ENCODE measurements around the gene PACSIN1.

Gene PACSIN1

GRCh38 chr6:34511214-34511914 is 45.5 kb downstream of the PACSIN1 start:
- ChIA-PET POLR2A (no interaction called here), CTCF (no interaction called here)
- no peak for DNase-seq (ENCODE audit: extremely low spot score)
- no peak for TF ChIP-seq L3MBTL2 (conservative IDR thresholded peaks at IDR 0.05)
- no peak for TF ChIP-seq TARDBP (IDR thresholded peaks at IDR 0.05)
- no peak for TF ChIP-seq HDGF (IDR thresholded peaks at IDR 0.05; ENCODE audit: borderline replicate concordance)
- no peak for TF ChIP-seq CTBP1 (IDR thresholded peaks at IDR 0.05; ENCODE audit: borderline replicate concordance)
- no peak for TF ChIP-seq SP1 (IDR thresholded peaks at IDR 0.05)
- TF ChIP-seq PKNOX1 (IDR thresholded peaks at IDR 0.05): no peak
- TF ChIP-seq BHLHE40 (IDR thresholded peaks at IDR 0.05; ENCODE audit: borderline replicate concordance): no peak
- no peak for TF ChIP-seq ELF4 (IDR thresholded peaks at IDR 0.05)

- TF ChIP-seq BHLHE40 (IDR thresholded peaks at IDR 0.05; ENCODE audit: borderline replicate concordance): no peak
- TF ChIP-seq PKNOX1 (IDR thresholded peaks at IDR 0.05): no peak
- TF ChIP-seq FOXM1 (IDR thresholded peaks at IDR 0.05; ENCODE audit: borderline replicate concordance): no peak
- no peak for TF ChIP-seq LEF1 (IDR thresholded peaks at IDR 0.05; ENCODE audit: borderline replicate concordance)
- no peak for TF ChIP-seq SUZ12 (IDR thresholded peaks at IDR 0.05)
- no peak for TF ChIP-seq SP1 (IDR thresholded peaks at IDR 0.05)
- TF ChIP-seq NFRKB (IDR thresholded peaks at IDR 0.05): no peak
- no peak for TF ChIP-seq ZNF384 (IDR thresholded peaks at IDR 0.05)
- no peak for TF ChIP-seq ELF4 (IDR thresholded peaks at IDR 0.05)
- TF ChIP-seq CTBP1 (IDR thresholded peaks at IDR 0.05; ENCODE audit: borderline replicate concordance): no peak
- no peak for TF ChIP-seq HDGF (IDR thresholded peaks at IDR 0.05; ENCODE audit: borderline replicate concordance)
- TF ChIP-seq ARNT (IDR thresholded peaks at IDR 0.05): no peak
- no peak for TF ChIP-seq FOXA1 (IDR thresholded peaks at IDR 0.05)
- TF ChIP-seq TARDBP (IDR thresholded peaks at IDR 0.05): no peak
- TF ChIP-seq FOXK2 (IDR thresholded peaks at IDR 0.05): no peak
- CTCF ChIA-PET: no interaction called here
These were observed 46.2 kb downstream of the PACSIN1 start for GRCh38 chr6:34511915-34512737.

GRCh38 chr6:34512738-34513115 is 46.9 kb downstream of the PACSIN1 start:
- no peak for DNase-seq (ENCODE audit: extremely low spot score)
- ChIA-PET CTCF (no interaction called here), POLR2A (no interaction called here)

More at GRCh38 chr6:34511915-34512737, 46.2 kb downstream of the PACSIN1 start:
- POLR2A ChIA-PET: no interaction called here
- DNase-seq (ENCODE audit: extremely low spot score): no peak

GRCh38 chr6:34513646-34514045 is 47.8 kb downstream of the PACSIN1 start:
- CTCF ChIA-PET: no interaction called here
- TF ChIP-seq HDGF (IDR thresholded peaks at IDR 0.05; ENCODE audit: borderline replicate concordance) (no peak), CTBP1 (IDR thresholded peaks at IDR 0.05; ENCODE audit: borderline replicate concordance) (no peak), TARDBP (IDR thresholded peaks at IDR 0.05) (no peak), FOXM1 (IDR thresholded peaks at IDR 0.05; ENCODE audit: borderline replicate concordance) (no peak), L3MBTL2 (conservative IDR thresholded peaks at IDR 0.05) (no peak), PKNOX1 (IDR thresholded peaks at IDR 0.05) (no peak), NFRKB (IDR thresholded peaks at IDR 0.05) (no peak), ARNT (IDR thresholded peaks at IDR 0.05) (no peak), SP1 (IDR thresholded peaks at IDR 0.05) (no peak)
- no peak for DNase-seq (ENCODE audit: extremely low spot score)
- POLR2A ChIA-PET: no interaction called here

More at GRCh38 chr6:34512738-34513115, 46.9 kb downstream of the PACSIN1 start:
- TF ChIP-seq NFRKB (IDR thresholded peaks at IDR 0.05): no peak
- no peak for TF ChIP-seq FOXK2 (IDR thresholded peaks at IDR 0.05)

GRCh38 chr6:34514112-34514511 is 48.2 kb downstream of the PACSIN1 start:
- ChIA-PET CTCF (no interaction called here), POLR2A (no interaction called here)
- DNase-seq (ENCODE audit: extremely low spot score): no peak
- TF ChIP-seq LEF1 (IDR thresholded peaks at IDR 0.05; ENCODE audit: borderline replicate concordance): no peak
- TF ChIP-seq ELF4 (IDR thresholded peaks at IDR 0.05): no peak
- no peak for TF ChIP-seq SP1 (IDR thresholded peaks at IDR 0.05)
- TF ChIP-seq CTBP1 (IDR thresholded peaks at IDR 0.05; ENCODE audit: borderline replicate concordance): no peak
- TF ChIP-seq ARNT (IDR thresholded peaks at IDR 0.05): no peak
- no peak for TF ChIP-seq FOXM1 (IDR thresholded peaks at IDR 0.05; ENCODE audit: borderline replicate concordance)
- no peak for TF ChIP-seq ZNF384 (IDR thresholded peaks at IDR 0.05)
- no peak for TF ChIP-seq FOXK2 (IDR thresholded peaks at IDR 0.05)
- no peak for TF ChIP-seq L3MBTL2 (conservative IDR thresholded peaks at IDR 0.05)
- no peak for TF ChIP-seq NFRKB (IDR thresholded peaks at IDR 0.05)
- TF ChIP-seq TARDBP (IDR thresholded peaks at IDR 0.05): no peak
- no peak for TF ChIP-seq PKNOX1 (IDR thresholded peaks at IDR 0.05)
- TF ChIP-seq FOXA1 (IDR thresholded peaks at IDR 0.05): no peak
- TF ChIP-seq SUZ12 (IDR thresholded peaks at IDR 0.05): no peak
- TF ChIP-seq BHLHE40 (IDR thresholded peaks at IDR 0.05; ENCODE audit: borderline replicate concordance): no peak
